Activated T-cell treated with anti-CD3 and anti-CD28 coated beads, Interleukin-2, amount 50 U/mL, for 24 hours (primary cell): ENCODE data around the gene ITGB1.
"Not testable (repeated sequence)": the region's sequence is repeated elsewhere in the genome, so short reads cannot be mapped to it uniquely, and the experiment has no call there.

Experiments
- DNase-seq: peaks from one replicate; pipeline ENCODE4 v3.0.0-alpha.2; 2020
- H3K27ac Mint-ChIP-seq: 2 replicates; pipeline ENCODE4 v1.8.0; 2020; ENCODE audit warnings: mild to moderate bottlenecking, mixed read lengths
- H3K27me3 Mint-ChIP-seq: 2 replicates; pipeline ENCODE4 v1.8.0; 2020; ENCODE audit warnings: mixed read lengths
- H3K36me3 Mint-ChIP-seq: 2 replicates; pipeline ENCODE4 v1.8.0; 2020; ENCODE audit warnings: low read depth, mixed read lengths
- H3K4me1 Mint-ChIP-seq: 2 replicates; pipeline ENCODE4 v1.8.0; 2020; ENCODE audit warnings: low read depth, mixed read lengths
- H3K4me3 Mint-ChIP-seq: 2 replicates; pipeline ENCODE4 v1.8.0; 2020; ENCODE audit warnings: mild to moderate bottlenecking, moderate library complexity, mixed read lengths
- H3K9me3 Mint-ChIP-seq: 2 replicates; pipeline ENCODE4 v1.8.0; 2020; ENCODE audit warnings: mixed read lengths

The ITGB1 gene

DNA sequence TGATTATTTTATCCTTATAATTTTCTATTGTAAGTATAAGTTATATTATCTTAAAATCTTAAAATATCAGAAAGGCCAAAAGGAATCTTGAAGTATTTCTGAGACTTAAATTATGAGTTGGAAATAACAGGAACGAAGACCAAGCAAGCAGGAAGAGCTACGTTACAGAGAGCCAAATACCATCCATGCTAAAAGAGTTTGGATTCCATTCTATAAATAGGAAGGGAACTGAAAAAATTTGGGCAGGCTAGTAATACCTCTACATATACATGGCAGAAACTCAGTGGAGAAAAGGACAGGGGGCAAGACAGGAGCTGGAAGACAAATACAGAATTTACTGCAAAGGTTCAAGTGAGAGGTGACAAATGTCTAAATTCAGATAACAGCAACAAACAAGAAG lies 16.7 kb downstream of the ITGB1 start:
- H3K36me3 Mint-ChIP-seq, result peaks cover 5% of the 10 kb centered on the region

DNA sequence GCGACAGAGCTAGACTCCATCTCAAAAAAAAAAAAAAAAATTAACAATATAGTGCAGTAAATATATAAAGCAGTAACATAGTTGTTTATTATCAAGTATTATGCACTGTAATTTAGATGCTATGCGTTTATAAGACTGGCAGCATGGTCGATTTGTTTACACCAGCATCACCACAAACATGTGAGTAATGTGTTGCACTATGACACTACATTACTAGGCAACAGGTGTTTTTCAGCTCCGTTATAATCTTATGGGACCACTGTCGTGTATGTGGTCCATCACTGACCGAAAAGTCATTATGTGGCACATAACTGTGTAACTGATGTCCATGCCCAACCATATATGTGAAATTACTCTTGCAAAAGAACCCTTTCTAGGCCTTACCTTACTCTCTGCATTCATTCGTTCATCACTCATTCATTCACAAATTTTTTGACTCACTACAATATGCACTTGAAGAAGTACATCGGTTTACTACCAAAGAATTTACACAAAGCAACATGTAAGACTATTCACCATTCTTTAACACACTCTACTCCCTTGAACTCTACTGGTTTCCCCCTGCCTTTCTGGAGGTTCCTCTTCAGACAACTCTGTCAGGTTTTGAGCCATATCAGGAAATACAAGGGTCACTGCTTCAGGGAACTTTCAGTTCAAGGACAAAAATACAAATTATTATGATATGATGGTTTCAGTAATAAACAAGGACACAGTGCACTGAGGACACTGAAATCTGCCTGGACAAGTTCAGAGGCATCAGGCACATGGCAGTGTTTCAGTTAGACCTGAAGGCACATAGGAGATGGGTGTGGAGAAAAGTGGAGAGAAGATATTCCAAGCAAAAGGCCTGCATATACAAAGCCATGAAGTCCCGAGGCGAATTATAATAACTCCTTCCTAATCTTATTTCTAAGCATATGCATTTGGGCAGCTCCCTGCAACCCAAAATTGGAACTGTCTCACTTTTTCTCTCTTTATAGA lies 17.4 kb downstream of the ITGB1 start:
- H3K4me1 Mint-ChIP-seq, result peaks cover 55% of the 10 kb centered on the region
- H3K27me3 Mint-ChIP-seq, result no peaks in the 10 kb centered on the region
- peaks cover 10% of the 10 kb centered on the region for H3K36me3 Mint-ChIP-seq
- no peak overlapping the region for H3K4me3 Mint-ChIP-seq
- no peak for DNase-seq
- no peaks in the 10 kb centered on the region for H3K9me3 Mint-ChIP-seq
- peak overlapping the region; percentile 67 for H3K27ac Mint-ChIP-seq

More for the DNA sequence above, 16.7 kb downstream of the ITGB1 start:
- Mint-ChIP-seq H3K9me3 (no peaks in the 10 kb centered on the region), H3K4me1 (peaks cover 59% of the 10 kb centered on the region), H3K27ac (no peak overlapping the region), H3K4me3 (no peak overlapping the region), H3K27me3 (no peaks in the 10 kb centered on the region)
- no peak for DNase-seq

DNA sequence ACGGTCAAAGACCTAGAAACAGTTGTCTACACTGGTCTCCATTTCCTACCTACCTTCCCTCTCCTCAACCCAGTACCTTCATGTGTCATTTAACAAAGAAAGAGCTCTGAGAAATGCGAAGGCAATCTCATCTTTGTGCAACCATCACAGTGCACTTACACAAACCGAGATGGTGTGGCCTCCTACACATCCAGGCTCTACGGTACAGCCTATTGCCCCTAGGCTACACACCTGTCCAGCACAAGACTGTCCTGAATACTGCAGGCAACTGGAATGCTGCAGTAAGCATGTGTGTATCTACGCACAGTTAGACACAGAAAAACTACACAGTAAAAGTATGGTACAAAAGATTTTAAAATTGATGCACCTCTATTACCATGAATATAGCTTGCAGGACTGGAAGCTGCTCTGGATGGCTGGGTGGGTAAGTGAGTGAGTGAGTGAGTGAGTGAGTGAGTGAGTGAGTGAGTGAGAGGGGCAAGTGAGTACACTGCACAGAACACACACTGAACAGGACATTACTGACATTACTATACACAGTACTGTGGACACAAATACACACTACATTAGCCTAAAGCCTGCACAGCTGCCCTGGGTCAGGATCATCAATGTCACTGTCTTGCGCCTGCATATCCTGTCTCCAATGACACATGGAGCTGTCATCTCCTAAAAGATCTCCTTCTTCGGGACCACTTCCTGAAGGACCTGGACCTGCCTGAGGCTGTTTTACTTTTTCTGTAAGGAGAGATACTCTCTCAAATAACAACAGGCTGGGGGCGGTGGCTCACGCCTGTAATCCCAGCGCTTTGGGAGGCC lies 18.5 kb downstream of the ITGB1 start:
- H3K4me3 Mint-ChIP-seq, result no peak overlapping the region
- peak overlapping the region; percentile 27 for H3K27ac Mint-ChIP-seq

DNA sequence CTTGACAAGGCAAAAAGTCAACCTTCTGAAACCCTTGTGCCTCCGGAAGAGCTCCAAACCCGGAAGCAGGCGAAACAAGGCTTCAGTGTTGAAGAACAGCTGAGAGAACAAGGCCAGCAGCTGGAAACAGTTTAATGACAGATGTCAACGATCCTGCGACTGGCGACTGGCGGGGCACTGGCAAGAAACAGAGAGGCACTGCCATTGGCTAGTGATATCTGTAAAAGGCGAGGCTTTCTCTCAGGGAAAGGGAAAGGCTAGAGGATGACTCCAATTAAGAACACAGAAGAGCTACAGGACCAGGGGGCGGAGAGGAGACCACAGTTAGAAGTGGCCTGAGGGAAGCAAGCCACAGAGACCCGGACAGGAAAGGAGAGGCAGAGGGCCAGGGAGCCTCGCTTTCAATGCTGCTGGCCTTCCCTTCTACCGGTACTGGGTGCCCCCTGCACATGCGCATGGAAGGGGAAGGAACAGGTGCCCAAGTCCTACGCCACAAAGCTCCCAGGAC lies 19.4 kb downstream of the ITGB1 start:
- Mint-ChIP-seq H3K4me3 (no peak overlapping the region), H3K9me3 (no peaks in the 10 kb centered on the region), H3K27me3 (no peaks in the 10 kb centered on the region), H3K36me3 (peaks cover 20% of the 10 kb centered on the region), H3K4me1 (peaks cover 45% of the 10 kb centered on the region), H3K27ac (peak overlapping the region; percentile 58)
- no peak for DNase-seq

More for the DNA sequence above, 18.5 kb downstream of the ITGB1 start:
- DNase-seq, result no peak
- Mint-ChIP-seq H3K27me3 (no peaks in the 10 kb centered on the region), H3K4me1 (peaks cover 50% of the 10 kb centered on the region), H3K36me3 (peaks cover 19% of the 10 kb centered on the region), H3K9me3 (no peaks in the 10 kb centered on the region)

DNA sequence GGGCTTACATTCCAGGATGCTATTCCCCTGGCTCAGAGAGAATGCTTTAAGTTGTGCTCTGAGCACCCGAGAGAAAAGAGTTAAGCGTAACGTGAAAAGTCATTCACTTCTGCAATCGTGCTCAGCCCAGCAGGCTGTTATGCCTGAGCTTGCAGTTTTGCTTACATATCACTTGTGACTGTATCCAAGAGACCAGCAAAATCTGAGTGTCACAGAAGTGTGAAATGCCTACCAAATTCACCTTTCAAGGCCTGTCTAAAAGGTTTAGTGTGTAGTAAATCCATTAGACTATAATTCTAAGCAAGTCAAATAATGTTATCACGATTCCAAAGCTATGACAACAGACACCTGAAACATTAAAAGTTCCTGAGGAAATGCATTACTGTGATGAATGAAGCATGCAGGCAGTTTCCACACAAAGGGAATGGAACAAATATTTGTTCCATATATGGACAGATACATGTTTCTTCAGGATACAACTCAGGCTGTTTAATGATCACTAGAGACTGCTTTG lies 20.1 kb downstream of the ITGB1 start:
- Mint-ChIP-seq H3K36me3 (peaks cover 25% of the 10 kb centered on the region), H3K27ac (peak overlapping the region; percentile 58), H3K4me3 (no peak overlapping the region), H3K9me3 (no peaks in the 10 kb centered on the region), H3K4me1 (peaks cover 39% of the 10 kb centered on the region), H3K27me3 (no peaks in the 10 kb centered on the region)
- no peak for DNase-seq

DNA sequence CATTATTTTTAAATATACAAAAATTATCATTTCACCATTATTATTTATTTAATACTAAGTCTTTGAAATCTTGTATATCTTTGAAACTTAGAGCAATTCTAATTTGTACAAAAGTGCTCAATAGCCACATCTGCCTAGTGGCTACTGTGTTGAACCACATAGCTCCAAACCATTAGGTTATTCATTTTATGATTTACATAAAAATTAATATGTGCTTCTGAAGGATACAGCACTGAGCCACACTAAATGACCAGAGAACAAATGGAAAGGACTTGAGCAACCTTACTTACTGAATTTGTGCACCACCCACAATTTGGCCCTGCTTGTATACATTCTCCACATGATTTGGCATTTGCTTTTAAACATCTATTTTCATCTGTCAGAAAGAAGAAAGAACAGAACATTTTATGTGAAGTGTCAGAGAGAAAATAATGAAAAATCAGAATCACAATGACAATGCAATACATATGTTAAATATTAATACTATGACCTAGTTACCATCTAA lies 25.8 kb downstream of the ITGB1 start:
- peaks cover 56% of the 10 kb centered on the region for H3K36me3 Mint-ChIP-seq
- H3K27me3 Mint-ChIP-seq, result no peaks in the 10 kb centered on the region
- H3K4me3 Mint-ChIP-seq, result no peak overlapping the region
- H3K4me1 Mint-ChIP-seq, result peaks cover 21% of the 10 kb centered on the region
- DNase-seq, result no peak
- H3K27ac Mint-ChIP-seq, result no peak overlapping the region
- H3K9me3 Mint-ChIP-seq, result no peaks in the 10 kb centered on the region

DNA sequence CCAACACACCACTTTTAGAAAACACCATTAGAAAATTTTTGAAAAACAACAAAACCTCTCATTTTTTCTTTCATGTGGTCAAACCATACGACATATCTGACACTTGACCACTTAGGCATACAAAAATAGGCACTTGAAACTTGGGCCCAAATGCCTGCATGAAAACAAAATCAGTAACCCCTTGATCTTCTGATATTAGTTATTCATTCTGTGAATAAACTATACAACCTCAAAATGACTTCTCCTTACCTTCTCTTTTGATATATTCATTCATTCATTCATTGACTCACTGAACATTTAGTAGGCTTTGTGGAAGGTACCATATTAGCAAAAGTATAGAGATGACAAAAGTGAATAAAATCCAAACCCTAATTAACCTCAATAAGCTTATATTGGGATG lies 26.4 kb downstream of the ITGB1 start:
- DNase-seq, result no peak
- peak overlapping the region; percentile 53 for H3K27ac Mint-ChIP-seq
- no peaks in the 10 kb centered on the region for H3K27me3 Mint-ChIP-seq
- H3K4me3 Mint-ChIP-seq, result no peak overlapping the region
- H3K9me3 Mint-ChIP-seq, result no peaks in the 10 kb centered on the region
- H3K4me1 Mint-ChIP-seq, result peaks cover 21% of the 10 kb centered on the region
- peaks cover 63% of the 10 kb centered on the region for H3K36me3 Mint-ChIP-seq

DNA sequence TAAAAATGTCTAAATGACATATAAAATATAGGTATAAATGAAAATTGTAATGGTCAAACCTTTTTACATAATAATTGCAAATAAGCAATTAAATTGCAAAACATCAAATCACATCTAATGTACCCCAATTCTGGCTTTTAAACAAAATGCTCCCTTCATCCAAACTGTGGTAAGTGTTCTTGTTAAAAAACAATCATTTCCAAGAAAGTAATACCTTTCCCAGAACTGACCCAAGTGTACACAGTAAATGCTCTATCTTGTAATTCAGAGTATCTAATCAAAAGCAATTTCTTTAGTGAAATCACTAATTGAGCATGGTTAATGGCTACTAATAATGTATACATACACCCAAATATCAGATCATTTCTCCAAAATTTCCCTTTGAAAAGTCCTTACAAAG lies 28.0 kb downstream of the ITGB1 start:
- DNase-seq, result no peak
- no peaks in the 10 kb centered on the region for H3K9me3 Mint-ChIP-seq
- peaks cover 70% of the 10 kb centered on the region for H3K36me3 Mint-ChIP-seq
- H3K4me3 Mint-ChIP-seq, result no peak overlapping the region
- H3K27me3 Mint-ChIP-seq, result no peaks in the 10 kb centered on the region
- H3K4me1 Mint-ChIP-seq, result peaks cover 19% of the 10 kb centered on the region
- no peak overlapping the region for H3K27ac Mint-ChIP-seq

DNA sequence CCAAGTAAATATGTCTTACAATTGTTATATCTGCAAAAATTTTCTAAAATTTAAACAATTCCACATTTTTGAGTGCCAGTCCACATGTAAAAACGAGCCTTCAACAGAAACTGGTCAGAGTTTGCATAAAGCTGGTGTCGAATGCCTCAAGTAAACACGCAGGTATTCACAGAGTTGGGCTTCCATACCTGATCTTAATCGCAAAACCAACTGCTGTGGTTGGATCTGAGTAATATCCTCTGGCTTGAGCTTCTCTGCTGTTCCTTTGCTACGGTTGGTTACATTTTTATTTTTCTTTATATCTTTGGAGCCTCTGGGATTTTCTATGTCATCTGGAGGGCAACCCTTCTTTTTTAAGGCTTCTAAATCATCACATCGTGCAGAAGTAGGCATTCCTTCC lies 28.4 kb downstream of the ITGB1 start:
- Mint-ChIP-seq H3K27ac (no peak overlapping the region), H3K4me1 (peaks cover 19% of the 10 kb centered on the region), H3K9me3 (no peaks in the 10 kb centered on the region), H3K27me3 (no peaks in the 10 kb centered on the region), H3K36me3 (peaks cover 70% of the 10 kb centered on the region), H3K4me3 (no peak overlapping the region)
- no peak for DNase-seq

DNA sequence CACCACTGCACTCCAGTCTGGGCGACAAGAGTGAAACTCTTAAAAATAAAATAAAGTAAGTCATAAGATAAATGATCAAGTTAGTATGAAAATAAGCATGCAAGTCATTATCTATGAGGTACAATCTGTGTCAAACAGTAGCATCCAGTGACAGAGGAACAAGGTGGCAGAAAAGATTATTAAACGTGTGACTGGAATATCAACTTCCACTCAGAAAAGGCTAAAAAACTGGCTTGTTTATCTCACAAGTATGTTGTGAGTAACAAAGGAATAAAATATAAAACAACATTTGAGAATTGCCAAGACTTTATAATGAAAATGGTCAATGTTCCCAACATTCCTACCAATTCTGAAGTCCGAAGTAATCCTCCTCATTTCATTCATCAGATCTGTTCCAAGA lies 30.3 kb downstream of the ITGB1 start:
- peaks cover 78% of the 10 kb centered on the region for H3K36me3 Mint-ChIP-seq
- H3K4me1 Mint-ChIP-seq, result peaks cover 26% of the 10 kb centered on the region
- no peak overlapping the region for H3K27ac Mint-ChIP-seq

DNA sequence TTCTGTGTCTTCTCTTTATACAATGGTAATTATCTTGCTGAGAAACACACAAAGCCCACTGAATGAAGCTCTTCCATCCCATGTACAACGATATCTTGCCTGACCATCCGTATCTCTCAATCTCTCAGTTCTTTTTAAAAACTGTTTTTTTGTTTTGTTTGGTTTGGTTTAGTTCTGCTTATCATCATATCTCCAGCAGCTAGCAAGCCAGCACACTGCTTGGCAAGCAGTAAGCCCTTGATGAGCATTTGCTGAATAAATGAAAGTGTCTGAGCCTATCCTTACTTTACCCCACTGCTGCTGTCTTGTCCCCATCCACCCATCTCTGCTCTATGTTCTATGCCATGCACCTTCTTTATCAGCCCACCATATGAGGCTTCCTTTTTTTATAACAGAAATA lies 34.2 kb downstream of the ITGB1 start:
- Mint-ChIP-seq H3K27ac (no peak overlapping the region), H3K4me3 (no peak overlapping the region), H3K4me1 (peaks cover 15% of the 10 kb centered on the region), H3K9me3 (no peaks in the 10 kb centered on the region), H3K27me3 (no peaks in the 10 kb centered on the region), H3K36me3 (peaks cover 91% of the 10 kb centered on the region)
- DNase-seq, result no peak

More for the DNA sequence above, 30.3 kb downstream of the ITGB1 start:
- H3K27me3 Mint-ChIP-seq, result no peaks in the 10 kb centered on the region
- no peak overlapping the region for H3K4me3 Mint-ChIP-seq
- H3K9me3 Mint-ChIP-seq, result no peaks in the 10 kb centered on the region
- DNase-seq, result no peak

DNA sequence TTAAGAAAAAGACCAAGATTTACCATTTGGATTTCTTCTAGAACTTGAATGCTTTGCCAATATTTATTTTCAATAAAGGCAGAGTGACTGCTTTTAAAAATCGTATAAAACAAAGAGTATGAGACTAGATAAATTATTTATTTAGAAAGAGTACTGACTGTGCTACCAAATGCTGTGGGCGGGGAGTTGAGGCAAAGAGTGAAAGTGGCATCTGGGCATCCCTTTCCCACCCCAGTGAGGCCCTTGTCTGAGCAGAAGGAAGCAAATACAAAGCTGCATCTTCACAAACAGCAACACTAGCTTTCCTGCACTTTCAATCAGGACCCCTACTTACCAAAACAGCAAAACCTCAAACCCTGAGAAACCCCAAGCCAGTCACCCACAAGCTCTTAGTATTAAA lies 34.9 kb downstream of the ITGB1 start:
- Mint-ChIP-seq H3K27ac (no peak overlapping the region), H3K36me3 (peaks cover 91% of the 10 kb centered on the region), H3K9me3 (peaks cover 2% of the 10 kb centered on the region)

DNA sequence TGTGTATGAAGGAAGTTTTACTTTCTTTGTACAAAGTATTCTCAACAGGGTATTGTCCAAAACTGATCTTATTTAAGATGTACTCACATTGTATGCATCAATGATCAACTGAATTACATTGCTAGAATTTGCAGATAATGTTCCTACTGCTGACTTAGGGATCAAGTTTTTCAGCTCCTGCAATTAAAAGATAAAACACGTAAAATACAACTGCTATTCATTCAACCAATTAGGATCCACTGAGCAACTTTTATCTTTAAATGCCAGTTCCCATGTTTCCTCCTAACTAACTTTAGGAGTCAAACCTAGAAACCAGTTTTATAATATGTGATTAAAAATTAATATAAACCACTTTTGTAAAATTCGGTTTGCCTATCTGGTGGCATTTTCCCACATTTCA lies 35.9 kb downstream of the ITGB1 start:
- no peak for DNase-seq
- no peak overlapping the region for H3K27ac Mint-ChIP-seq
- no peaks in the 10 kb centered on the region for H3K27me3 Mint-ChIP-seq
- peaks cover 14% of the 10 kb centered on the region for H3K4me1 Mint-ChIP-seq
- H3K9me3 Mint-ChIP-seq, result peaks cover 2% of the 10 kb centered on the region
- peaks cover 91% of the 10 kb centered on the region for H3K36me3 Mint-ChIP-seq
- H3K4me3 Mint-ChIP-seq, result no peak overlapping the region

More for the DNA sequence above, 34.9 kb downstream of the ITGB1 start:
- Mint-ChIP-seq H3K27me3 (no peaks in the 10 kb centered on the region), H3K4me1 (peaks cover 14% of the 10 kb centered on the region), H3K4me3 (no peak overlapping the region)
- no peak for DNase-seq

DNA sequence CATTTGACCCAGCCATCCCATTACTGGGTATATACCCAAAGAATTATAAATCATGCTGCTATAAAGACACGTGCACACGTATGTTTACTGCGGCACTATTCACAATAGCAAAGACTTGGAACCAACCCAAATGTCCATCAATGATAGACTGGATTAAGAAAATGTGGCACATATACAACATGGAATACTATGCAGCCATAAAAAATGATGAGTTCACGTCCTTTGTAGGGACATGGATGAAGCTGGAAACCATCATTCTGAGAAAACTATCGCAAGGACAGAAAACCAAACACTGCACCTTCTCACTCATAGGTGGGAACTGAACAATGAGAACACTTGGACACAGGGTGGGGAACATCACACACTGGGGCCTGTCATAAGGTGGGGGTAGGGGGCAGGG lies 40.2 kb downstream of the ITGB1 start:
- not testable (repeated sequence) for H3K4me3 Mint-ChIP-seq, H3K27ac Mint-ChIP-seq, DNase-seq, H3K27me3 Mint-ChIP-seq, H3K4me1 Mint-ChIP-seq, H3K9me3 Mint-ChIP-seq
- H3K36me3 Mint-ChIP-seq, result peaks cover 91% of the 10 kb centered on the region
